Endometrium (tissue), 2 donors: ENCODE measurements around the gene PITPNM1.
"Not testable (repeated sequence)": the region's sequence is repeated elsewhere in the genome, so short reads cannot be mapped to it uniquely, and the experiment has no call there.

Experiments used
- FAIRE-seq: peaks from 2 replicates; lab custom pipeline; 2012; peaks lifted over from hg19 to GRCh38; lab: Jason Lieb, UNC
- donor health status: control.
- donor health status: control.

The PITPNM1 gene

GRCh38 chr11:67489885-67490726 lies 15.1 kb downstream of the PITPNM1 start:
- no peak for FAIRE-seq

GRCh38 chr11:67489203-67489884 lies 15.8 kb downstream of the PITPNM1 start:
- no peak for FAIRE-seq

GRCh38 chr11:67486481-67487195 lies 18.5 kb downstream of the PITPNM1 start:
- FAIRE-seq: no peak

GRCh38 chr11:67485873-67486361 lies 19.2 kb downstream of the PITPNM1 start:
- FAIRE-seq: not testable (repeated sequence)

- no peak for FAIRE-seq
Measured at GRCh38 chr11:67484847-67485311, 20.3 kb downstream of the PITPNM1 start.

GRCh38 chr11:67483831-67484665 lies 21.1 kb downstream of the PITPNM1 start:
- FAIRE-seq: no peak

GRCh38 chr11:67482827-67483798 lies 22.1 kb downstream of the PITPNM1 start, which contains the start of gene AIP:
Gene AIP (plus strand): TSS chr11:67483026. CDS start chr11:67483159, 133 bp downstream.
- FAIRE-seq: peak; percentile 64

GRCh38 chr11:67482275-67482826 lies 22.8 kb downstream of the PITPNM1 start:
- FAIRE-seq: no peak

- not testable (repeated sequence) for FAIRE-seq
Measured at GRCh38 chr11:67477344-67478050, 27.7 kb downstream of the PITPNM1 start.

- FAIRE-seq: not testable (repeated sequence)
Measured at GRCh38 chr11:67476692-67477091, 28.5 kb downstream of the PITPNM1 start.

- FAIRE-seq: no peak
Measured at GRCh38 chr11:67472882-67473281, 32.3 kb downstream of the PITPNM1 start.

- no peak for FAIRE-seq
Measured at GRCh38 chr11:67470337-67471002, 34.7 kb downstream of the PITPNM1 start.

GRCh38 chr11:67469508-67469811 lies 35.7 kb downstream of the PITPNM1 start:
- no peak for FAIRE-seq

GRCh38 chr11:67468759-67469507 lies 36.2 kb downstream of the PITPNM1 start, which contains the start of gene TMEM134:
Gene TMEM134 (minus strand): TSS chr11:67469251. CDS start chr11:67469192, 59 bp downstream.
- FAIRE-seq: no peak

GRCh38 chr11:67468456-67468758 lies 36.8 kb downstream of the PITPNM1 start:
- no peak for FAIRE-seq

GRCh38 chr11:67468056-67468455 lies 37.1 kb downstream of the PITPNM1 start:
- FAIRE-seq: no peak

- no peak for FAIRE-seq
Measured at GRCh38 chr11:67466962-67467771, 38.0 kb downstream of the PITPNM1 start.
